OCI-M1 (cell line): Measurements from ENCODE around the gene MED27.
"Not testable (repeated sequence)": the region's sequence is repeated elsewhere in the genome, so short reads cannot be mapped to it uniquely, and the experiment has no call there.

ENCODE experiments used
- DNase-seq: peaks from one replicate; lab custom pipeline; 2025; lab: John Stamatoyannopoulos, UW

The MED27 gene

GRCh38 chr9:132077881-132078698, 1.6 kb downstream of the MED27 start:
- DNase-seq = peak; percentile 3

GRCh38 chr9:132075853-132076252, 3.8 kb downstream of the MED27 start:
- no peak for DNase-seq

GRCh38 chr9:132074736-132075135, 4.9 kb downstream of the MED27 start:
- DNase-seq = no peak

GRCh38 chr9:132071847-132072507, 7.7 kb downstream of the MED27 start:
- no peak for DNase-seq

GRCh38 chr9:132069046-132069898, 10.4 kb downstream of the MED27 start:
- DNase-seq = no peak

GRCh38 chr9:132068605-132069004, 11.1 kb downstream of the MED27 start:
- no peak for DNase-seq

- no peak for DNase-seq
Observed at GRCh38 chr9:132066511-132066910, 13.2 kb downstream of the MED27 start.

- no peak for DNase-seq
Observed at GRCh38 chr9:132066057-132066456, 13.6 kb downstream of the MED27 start.

GRCh38 chr9:132063281-132063680, 16.4 kb downstream of the MED27 start:
- no peak for DNase-seq

- DNase-seq = no peak
Observed at GRCh38 chr9:132062806-132063205, 16.9 kb downstream of the MED27 start.

GRCh38 chr9:132061526-132061925, 18.1 kb downstream of the MED27 start:
- DNase-seq = no peak

GRCh38 chr9:132059361-132059760, 20.3 kb downstream of the MED27 start:
- no peak for DNase-seq

GRCh38 chr9:132058226-132058625, 21.4 kb downstream of the MED27 start:
- not testable (repeated sequence) for DNase-seq

GRCh38 chr9:132056717-132057560, 22.7 kb downstream of the MED27 start:
- DNase-seq = no peak

- no peak for DNase-seq
Observed at GRCh38 chr9:132055756-132056155, 23.9 kb downstream of the MED27 start.

- DNase-seq = no peak
Observed at GRCh38 chr9:132054024-132054423, 25.6 kb downstream of the MED27 start.

GRCh38 chr9:132049900-132050299, 29.8 kb downstream of the MED27 start:
- no peak for DNase-seq

- no peak for DNase-seq
Observed at GRCh38 chr9:132049323-132049882, 30.3 kb downstream of the MED27 start.

GRCh38 chr9:132048201-132048600, 31.5 kb downstream of the MED27 start:
- no peak for DNase-seq

GRCh38 chr9:132046456-132046855, 33.2 kb downstream of the MED27 start:
- no peak for DNase-seq

GRCh38 chr9:132044176-132044875, 35.3 kb downstream of the MED27 start:
- DNase-seq = peak; percentile 6
